GM12865 (cell line): ENCODE data around the gene SUPT20HL1.
"Not testable (repeated sequence)": the region's sequence is repeated elsewhere in the genome, so short reads cannot be mapped to it uniquely, and the experiment has no call there.

ENCODE experiments used
- DNase-seq: peaks from one replicate; pipeline ENCODE4 v3.0.0; 2010; ENCODE audit warnings: low read depth
- H3K4me3 ChIP-seq: 2 replicates; pipeline ENCODE4 v1.5.1; 2011; ENCODE audit warnings: mild to moderate bottlenecking, low read depth, low read length, control low read depth
- CTCF ChIP-seq: IDR thresholded peaks from 2 replicates; pipeline ENCODE4 v1.5.1; 2011; ENCODE audit warnings: low read length, control low read depth, low read depth, inconsistent platforms; ENCODE audit not compliant: insufficient read depth; ENCODE audit errors: missing control alignments

The SUPT20HL1 gene

GRCh38 chrX:24360272-24360671 is at the start of gene SUPT20HL1:
TSS of gene SUPT20HL1 (plus strand) at chrX:24360639. CDS start at chrX:24362761, 2,122 bp downstream.
- no peak within 1 kb of the TSS for H3K4me3 ChIP-seq
- no peak for DNase-seq
- TF ChIP-seq CTCF = no peak

DNA sequence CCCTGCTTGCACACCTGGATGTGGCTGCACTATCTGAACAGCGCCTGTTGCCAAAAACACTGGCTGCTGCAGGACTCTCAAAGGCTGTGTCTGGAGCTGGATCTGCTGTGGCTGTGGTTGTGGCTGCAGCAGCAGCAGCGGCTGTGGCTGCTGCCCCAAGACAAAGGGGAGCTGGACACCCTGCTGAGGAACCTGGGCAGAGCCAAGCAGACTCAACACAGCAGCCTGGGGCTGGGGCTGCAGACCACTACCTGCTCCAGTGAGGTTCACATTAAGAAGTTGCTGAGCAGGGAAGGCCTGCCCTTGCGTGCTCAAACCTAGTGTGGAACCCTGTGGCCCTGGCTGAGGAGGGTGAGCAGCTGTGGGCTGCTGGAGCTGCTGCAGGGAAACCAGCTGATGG is 49.5 kb upstream of the SUPT20HL1 start:
- DNase-seq, H3K4me3 ChIP-seq: not testable (repeated sequence)

DNA sequence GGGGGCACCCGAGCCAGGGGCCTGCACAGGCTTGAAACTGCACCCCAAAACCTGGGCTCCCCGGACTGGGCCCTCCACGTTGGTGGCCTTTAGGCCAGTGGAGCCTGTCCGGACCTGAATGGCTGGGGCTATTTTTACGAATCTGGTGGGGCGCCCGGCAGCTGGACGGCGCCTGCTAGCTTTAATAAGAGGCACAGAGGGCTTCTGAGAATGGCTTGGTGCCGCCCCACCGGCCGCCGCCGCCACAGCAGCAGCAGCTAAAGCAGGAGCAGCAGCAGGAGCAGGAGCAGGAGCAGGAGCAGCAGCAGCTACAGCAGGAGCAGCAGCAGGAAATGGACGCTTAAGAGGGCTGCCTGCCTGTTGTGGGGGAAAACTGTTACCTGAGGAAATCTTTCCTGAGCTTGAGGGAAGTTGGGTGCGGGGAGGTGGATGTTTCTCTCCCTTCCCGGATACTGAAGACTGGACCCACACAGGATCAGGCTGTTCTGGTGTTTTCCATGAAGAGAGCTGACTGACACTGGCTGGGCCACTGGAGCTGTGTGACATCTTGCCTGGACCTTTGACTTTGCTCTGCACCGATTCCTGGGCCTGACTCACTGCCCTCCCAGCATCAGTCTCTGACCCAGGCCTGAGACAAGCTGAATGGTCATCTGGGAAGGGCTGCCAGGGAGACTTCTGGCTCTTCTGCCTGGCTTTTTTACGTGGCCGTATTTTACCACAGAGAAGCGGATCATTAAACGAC is 48.8 kb upstream of the SUPT20HL1 start:
- DNase-seq, H3K4me3 ChIP-seq: not testable (repeated sequence)

DNA sequence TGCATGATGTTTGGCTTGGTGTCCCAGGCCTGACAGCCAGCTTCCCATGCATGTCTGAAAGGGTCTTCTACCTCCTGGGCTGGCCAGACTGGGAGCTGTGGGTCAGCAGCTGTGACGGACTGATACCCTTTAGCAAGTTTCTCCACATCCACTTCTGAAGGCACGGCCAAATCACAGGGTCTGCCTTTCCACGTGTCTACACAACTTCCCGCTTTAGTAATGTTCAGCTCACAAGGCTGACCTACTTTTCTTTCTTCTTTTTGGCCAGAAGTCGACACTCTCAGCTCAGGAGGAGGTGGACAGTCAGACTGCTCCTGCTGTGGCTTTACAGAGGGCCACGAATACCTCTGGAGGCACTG is 48.2 kb upstream of the SUPT20HL1 start:
- DNase-seq, H3K4me3 ChIP-seq: not testable (repeated sequence)

DNA sequence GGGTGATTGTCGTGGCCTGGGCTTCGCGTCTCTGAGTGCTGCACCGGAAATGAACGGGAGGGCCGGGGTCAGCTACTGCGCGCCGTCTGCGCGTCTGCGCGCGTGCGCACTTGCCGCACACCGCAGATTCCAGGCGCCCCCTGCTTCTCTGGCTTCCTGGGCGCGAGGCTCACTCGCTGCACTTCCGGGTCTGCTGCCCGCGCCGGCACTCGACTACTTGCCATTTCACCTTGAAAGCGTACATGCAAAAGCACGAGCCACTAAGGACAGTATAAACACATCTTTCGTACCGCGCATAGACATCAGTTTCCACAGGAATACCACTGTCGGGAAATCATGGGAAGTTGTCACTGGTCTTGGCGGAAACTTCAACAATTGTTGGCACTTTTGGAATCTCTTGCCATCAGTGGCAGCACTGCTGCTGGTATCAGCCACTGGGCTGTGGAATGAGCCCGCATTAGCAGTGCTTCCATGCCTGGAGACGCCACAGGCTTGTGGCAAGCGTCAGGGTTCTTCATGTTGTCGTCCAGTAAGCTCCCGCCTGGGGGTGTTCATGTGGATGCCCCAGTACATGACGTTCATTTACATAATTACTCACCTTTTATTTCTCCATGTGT is 46.3 kb upstream of the SUPT20HL1 start, which contains the start of gene SUPT20HL2:
Gene SUPT20HL2 (minus strand): TSS at position 51 of the 617 bp plus-strand sequence. CDS start 754 bp downstream, outside the sequence.
- no peak for TF ChIP-seq CTCF
- DNase-seq = no peak
- H3K4me3 ChIP-seq = no peak within 1 kb of the TSS

DNA sequence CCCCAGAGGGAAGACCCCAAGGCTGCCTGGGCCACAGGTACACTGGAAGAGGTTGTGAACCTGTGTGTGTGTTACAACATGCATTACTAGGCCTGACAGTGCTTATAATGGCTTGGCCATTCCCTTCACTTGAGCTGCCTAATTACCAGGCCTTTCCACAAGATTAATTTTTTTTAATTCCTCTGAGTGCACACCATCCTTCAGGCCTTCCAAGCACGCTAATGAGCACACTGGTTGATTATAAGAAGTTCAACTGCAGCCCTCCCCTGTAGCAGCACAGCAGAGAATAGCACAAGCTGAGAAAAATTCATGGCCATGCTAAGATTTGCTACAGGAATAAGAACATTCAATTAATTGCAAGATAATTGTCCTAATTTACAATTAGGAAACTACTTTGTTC is 44.3 kb upstream of the SUPT20HL1 start:
- H3K4me3 ChIP-seq = no peak overlapping the region
- TF ChIP-seq CTCF = no peak
- no peak for DNase-seq

DNA sequence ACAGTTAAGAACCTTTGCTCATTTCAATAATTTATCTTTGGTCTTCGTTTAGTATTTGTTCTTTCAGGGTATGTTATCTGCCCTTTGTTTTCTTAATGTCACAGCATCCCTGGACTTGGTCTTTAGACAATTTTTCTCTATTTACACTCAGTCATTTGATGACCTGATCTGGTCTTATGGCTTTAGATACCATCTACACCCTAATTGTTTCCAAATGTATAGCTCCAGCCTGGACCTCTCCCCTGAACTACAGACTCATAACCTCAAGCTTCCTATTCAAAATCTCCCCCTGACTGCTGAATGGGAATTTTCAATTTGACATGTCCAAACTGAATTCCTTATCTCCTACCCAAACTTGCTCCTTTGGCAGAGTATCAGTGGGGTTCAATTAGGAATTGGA is 42.9 kb upstream of the SUPT20HL1 start:
- no peak overlapping the region for H3K4me3 ChIP-seq
- no peak for DNase-seq
- no peak for TF ChIP-seq CTCF

GRCh38 chrX:24321741-24322395 is 38.6 kb upstream of the SUPT20HL1 start:
- H3K4me3 ChIP-seq = no peak overlapping the region
- TF ChIP-seq CTCF = no peak
- no peak for DNase-seq
